GM21423 (cell line): Measurements from ENCODE around the gene SRRM5.
A peak's percentile ranks its signal among the peaks of the same experiment; 100 is the strongest.
"Not testable (repeated sequence)": the region's sequence is repeated elsewhere in the genome, so short reads cannot be mapped to it uniquely, and the experiment has no call there.

Experiments
- ATAC-seq: cut with Tn5 transposase; IDR thresholded peaks from one replicate; pipeline ENCODE4 v1.9.1; 2021; ENCODE audit warnings: mild to moderate bottlenecking, moderate library complexity; ENCODE audit not compliant: unreplicated experiment

Gene SRRM5

GRCh38 chr19:43610493-43610892 lies 1.4 kb upstream of the SRRM5 start:
- ATAC-seq, result no peak

GRCh38 chr19:43612374-43612773 lies 486 bp downstream of the SRRM5 start:
- no peak for ATAC-seq

DNA sequence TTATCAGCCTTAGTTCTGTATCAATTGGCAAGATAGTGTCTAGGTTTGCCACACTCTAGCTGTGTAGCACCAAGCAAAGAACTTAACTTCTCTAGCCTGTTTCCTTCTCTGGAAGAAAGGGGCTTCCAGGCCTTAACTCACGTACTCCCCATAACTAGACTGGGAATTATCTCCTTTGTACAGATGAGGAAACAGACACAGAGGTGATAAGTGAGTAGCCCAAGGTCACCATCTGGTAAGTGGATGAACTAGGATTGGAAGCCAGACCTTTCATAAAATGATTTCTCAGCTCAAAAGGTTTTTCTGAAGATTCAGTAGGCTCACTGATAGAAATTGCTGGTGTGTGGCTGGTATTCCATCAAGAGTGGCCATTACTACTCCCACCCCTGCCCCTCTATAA lies 4.4 kb downstream of the SRRM5 start:
- no peak for ATAC-seq

- no peak for ATAC-seq
Measured at GRCh38 chr19:43616954-43617353, 5.1 kb downstream of the SRRM5 start.

GRCh38 chr19:43618921-43619261 lies 7.0 kb downstream of the SRRM5 start:
- ATAC-seq, result peak; percentile 19

GRCh38 chr19:43619262-43620060 lies 7.6 kb downstream of the SRRM5 start, which contains the start of gene ZNF428:
TSS of gene ZNF428 (minus strand) at chr19:43619629. CDS start at chr19:43614304, 5,325 bp downstream.
- peak; percentile 75 for ATAC-seq

DNA sequence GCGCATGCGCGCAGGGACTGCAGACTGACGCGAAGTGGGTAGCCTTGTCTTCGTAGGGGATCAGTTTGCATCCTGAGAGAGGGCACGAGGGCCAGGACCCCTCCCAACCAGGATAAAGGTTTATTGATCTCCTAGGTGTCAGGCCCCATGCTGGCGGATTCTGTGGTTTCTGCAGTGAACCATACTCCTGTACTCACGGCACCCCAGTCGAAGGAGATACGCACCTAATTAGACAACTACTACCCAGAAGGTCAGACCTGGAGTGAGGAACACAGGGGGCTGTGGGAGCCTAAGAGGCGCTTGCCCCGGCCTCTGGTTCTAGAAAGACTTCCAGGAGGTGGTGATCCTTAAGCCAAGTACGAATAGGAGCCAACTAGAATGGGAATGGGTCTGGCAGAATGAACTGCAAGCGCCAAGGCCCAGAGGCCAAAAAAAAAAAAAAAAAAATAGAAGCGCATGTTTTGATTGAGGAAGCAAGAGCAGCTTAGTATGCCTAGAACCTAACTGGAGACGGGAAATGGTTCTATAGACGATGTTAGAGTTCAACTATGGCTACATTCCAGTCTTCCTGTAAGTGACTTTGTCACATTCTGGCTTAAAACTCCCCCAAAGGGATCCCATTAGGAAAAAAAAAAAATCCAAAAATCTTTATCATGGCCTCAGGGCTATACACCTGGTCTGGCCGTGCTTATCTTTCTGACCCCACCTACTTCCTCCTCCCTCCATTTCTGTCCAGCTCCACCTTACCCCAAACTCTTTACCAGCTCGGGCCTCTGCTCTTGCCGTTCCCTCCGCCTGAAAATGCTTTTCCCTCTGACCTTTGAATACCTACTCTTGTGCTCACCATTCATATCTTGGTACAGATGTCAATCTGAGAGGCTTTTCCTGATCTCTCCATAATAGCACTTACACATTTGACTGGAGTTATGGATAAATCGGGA lies 8.4 kb downstream of the SRRM5 start:
- ATAC-seq, result no peak

GRCh38 chr19:43622070-43622469 lies 10.2 kb downstream of the SRRM5 start:
- no peak for ATAC-seq

GRCh38 chr19:43622956-43623355 lies 11.1 kb downstream of the SRRM5 start:
- no peak for ATAC-seq

DNA sequence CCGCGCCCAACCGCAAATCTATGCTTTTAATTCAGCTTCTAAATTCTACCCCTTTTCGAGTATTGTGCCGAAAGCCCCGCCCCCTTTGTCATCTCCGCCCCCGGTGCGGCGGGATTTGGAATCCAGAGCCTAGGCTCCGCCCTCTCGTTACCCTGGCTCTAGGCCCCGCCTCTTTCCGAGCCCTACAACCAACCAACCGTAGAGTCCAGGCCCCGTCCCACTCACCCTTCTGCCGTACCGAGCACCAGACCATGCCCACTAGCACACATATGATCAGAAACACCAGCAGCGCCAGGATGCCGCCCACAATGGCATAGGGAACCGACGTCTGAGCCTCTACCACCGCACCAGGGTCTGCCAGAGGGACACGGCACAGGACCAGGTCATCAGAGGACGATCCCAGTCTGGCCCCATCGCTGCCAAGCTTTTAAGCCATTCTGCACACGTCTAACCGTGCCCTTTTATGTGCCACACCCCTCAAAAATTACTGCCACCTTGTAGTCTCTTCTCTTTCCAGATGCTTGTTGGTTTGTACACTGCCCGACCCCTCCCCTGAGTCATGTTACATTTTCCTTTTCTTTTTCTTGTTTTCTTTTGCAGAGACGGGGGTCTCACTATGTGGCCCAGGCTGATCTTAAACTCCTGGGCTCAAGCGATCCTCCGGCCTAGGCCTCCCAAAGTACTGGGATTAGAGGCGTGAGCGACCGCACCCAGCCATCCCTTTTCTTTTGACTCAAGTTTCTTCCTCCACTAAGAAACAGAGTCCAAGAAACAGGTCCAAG lies 12.2 kb downstream of the SRRM5 start:
- ATAC-seq, result no peak

DNA sequence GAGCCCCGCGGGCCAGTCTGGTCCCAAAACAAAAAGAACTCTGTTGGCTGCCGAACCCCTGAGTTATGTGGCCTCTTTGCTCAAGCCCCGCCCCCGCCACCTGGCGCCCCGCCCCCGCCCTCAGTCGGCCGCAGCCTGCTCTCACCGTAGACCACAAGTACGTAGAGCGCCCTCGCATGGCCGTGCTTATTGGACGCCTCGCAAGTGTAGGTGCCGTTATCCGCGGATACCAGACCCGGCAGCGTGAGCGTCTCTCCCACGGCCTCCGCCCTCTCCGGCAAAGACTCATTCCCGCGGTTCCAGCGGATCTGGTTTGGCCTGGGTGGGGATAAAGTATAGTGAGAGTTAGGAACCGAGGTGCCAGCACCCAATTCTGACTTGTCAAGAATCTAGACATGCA lies 13.0 kb downstream of the SRRM5 start:
- ATAC-seq, result no peak

DNA sequence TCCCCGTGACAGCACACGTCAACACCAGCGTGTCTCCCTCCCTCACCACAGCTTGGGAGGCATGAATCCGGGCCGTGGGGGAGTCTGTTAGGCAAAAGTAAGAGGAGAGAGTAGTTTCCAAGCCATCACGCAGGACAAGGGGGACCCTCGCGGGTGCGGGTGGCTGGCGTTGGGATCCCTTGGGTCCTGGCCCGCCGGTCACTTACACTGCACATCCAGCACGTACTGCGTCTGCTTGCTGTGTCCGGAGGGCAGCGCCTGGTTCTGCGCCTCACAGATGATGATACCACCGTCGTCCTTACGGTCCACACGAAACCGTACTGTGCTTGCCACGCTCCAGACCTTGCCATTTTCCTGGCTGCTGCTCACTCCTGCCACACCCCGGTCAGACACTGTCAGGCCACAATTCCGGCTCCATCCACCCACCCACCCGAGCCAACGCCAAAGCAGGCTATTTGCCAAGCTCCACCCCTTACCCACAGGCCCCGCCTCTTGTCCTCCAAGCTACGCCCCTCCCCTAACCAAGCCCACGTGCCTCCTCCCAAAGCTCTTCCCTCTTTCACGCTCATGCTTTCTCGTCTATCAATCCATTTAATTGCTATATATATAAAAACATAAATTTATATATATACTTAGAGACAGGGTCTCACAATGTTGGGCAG lies 14.2 kb downstream of the SRRM5 start:
- ATAC-seq, result no peak

DNA sequence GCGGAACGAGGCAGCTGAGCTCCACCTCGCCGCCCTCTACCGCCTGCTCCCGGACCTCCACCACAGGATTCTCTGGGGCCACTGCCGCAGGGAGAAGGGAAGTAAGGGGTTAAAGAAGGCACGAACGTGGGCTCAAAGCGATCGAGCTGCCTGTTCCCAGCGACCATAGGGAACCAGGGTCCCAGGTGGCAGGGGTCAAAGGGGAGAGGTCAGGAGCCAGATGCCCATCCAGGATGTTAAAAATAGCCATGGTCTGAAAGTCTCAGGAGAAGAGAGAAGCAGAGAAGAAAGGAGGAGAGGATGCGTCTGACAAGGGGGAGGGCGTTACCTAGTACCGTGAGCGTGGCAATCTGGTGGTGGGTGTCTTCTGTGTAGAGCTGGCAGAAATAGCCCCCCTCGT lies 14.9 kb downstream of the SRRM5 start:
- no peak for ATAC-seq

DNA sequence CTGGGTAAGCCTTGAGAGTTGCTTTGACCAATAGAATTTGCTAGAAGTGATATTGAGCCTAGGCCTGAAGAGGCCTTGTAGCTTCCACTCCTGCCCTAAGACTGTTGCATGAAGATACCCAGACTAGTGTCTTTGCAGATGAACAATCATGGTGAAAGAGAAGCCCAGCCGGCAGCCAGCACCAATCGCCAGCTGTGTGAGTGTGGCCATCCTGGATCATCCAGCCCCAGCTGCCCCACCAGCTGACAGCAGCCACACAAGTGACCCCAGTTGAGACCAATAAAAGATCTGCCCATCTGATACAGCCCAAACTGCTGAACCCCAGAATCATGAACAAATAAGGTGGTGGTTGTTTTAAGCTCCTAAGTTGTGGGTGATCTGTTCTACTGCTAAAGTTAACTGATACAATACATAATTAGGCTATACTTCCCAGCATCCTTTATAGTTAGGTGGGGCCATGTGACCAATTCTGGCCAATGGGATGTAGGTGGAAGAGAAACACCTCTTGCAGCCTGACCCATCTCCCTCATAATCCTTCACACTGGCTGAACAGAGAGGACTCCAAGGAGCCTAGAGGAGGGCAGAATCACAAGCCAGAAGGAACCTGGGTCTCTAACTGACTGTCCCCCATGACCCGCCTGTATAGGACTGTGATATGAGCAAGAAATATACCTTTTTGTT lies 16.9 kb downstream of the SRRM5 start:
- ATAC-seq, result no peak

DNA sequence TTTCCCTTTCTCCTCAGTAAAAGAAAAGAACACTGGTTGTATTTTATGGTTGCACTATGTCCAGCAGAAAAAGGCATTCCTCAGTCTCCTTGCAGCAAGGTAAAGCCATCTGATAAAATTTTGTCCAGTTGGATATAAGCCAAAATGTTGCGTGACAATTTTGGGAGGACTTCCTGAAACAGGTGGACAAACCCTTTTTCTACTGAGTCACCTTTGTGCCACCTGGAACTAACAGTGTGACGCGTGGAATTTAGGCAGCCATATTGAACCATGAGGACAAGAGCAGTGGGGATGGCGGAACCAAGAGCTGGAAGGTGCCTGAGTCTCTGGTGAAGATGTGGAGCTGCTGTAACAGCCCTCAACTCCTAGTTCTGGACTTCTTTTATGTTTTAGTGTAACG lies 19.6 kb downstream of the SRRM5 start:
- no peak for ATAC-seq

- ATAC-seq, result no peak
Measured at GRCh38 chr19:43633520-43633919, 21.6 kb downstream of the SRRM5 start.

DNA sequence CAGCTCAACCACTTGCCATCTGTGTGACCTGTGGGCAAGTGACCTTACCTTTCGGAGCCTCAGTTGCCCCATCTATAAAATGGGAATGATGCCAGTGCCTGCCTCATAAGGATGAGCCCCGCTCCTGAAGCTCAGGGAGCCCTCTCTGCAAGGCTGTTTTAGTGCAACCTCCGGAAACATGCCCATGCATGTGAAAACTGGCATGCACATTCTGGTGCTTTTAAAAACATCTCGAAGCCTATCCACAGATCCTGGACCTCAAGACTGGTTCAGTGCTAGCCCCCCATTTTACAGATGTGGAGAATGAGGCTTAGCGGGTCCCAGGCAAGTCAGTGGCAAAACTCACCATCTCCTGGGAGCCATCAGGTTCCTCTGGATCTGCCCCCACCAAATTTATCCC lies 22.2 kb downstream of the SRRM5 start:
- ATAC-seq, result no peak

DNA sequence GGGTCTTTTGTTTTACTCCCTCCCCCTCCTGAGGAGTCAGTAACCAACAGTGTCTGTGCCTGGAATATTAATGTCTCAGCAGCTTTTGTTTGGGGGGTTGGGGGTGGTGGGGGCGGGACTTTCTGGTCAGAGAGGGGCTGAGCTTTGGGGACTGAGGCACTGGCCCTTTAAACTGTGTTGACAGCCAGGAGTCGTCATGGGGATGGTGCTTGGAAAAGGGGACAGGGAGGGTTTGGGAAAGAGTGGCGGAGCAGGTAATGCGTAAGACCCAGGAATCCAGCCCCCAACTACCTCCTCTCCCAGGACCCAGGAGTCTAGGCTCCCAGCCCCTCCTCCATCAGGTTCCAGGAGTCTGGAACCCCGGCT lies 22.6 kb downstream of the SRRM5 start:
- ATAC-seq, result no peak

DNA sequence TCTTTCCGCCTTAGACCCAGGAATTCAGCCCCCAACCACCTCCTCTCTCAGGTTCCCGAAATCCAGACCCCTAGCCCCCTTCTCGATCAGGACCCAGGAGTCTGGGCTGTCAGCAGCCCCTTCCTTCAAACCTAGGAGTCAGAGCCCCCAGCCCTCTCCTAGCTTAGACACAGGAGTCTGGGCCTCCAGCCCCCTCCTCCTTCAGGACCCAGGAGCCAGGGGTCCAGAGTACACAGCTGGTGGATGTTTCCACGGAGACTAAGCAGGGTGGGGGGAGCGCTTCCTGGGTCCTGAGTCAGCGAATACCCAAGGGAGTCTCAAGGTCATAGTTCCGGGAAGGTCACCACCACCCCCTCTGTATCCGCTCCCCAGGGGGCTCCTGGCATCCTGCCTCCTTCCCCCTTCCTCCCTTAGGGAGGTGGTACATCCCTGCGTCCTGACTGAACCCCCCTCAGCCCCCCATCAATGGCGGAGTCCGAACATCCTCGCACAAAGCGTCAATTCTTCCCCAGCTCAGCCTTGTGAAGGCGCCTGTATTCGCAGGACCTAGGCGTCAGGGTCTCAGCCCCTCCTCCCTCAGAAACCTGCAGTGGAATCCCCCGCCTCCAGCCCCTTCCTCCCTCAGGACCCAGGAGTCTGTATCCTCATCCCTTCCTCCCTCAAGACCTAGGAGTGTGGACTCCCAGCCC lies 23.1 kb downstream of the SRRM5 start:
- no peak for ATAC-seq

- ATAC-seq, result not testable (repeated sequence)
Measured at GRCh38 chr19:43635561-43635940, 23.7 kb downstream of the SRRM5 start.
